DMS79 (cell line): Measurements from ENCODE around the gene FEZ2.
A peak's percentile ranks its signal among the peaks of the same experiment; 100 is the strongest.

Experiments used
- DNase-seq: peaks from one replicate; lab custom pipeline; 2025; lab: John Stamatoyannopoulos, UW

FEZ2 gene

GRCh38 chr2:36530178-36530982, 67.6 kb downstream of the FEZ2 start:
- DNase-seq = no peak

GRCh38 chr2:36528766-36529392, 69.1 kb downstream of the FEZ2 start:
- no peak for DNase-seq

GRCh38 chr2:36528274-36528673, 69.7 kb downstream of the FEZ2 start:
- no peak for DNase-seq

DNA sequence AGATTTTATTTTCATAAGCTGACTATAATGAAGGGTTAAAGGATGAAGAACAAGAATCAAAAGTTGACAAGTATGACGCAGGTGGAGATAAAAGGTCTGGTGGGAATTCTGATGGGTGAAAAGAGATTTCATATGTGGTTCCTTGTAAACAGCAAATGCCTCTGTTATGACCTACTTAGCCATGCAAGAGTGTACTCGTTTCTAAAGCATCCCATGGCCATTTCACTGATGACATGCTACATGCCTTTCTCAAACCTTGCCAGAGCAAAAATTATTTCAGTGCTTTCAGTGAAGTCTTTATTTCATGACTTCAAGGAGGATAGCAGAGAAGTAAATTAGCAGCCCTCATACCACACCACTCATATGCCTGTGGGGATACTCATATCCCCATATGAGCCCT, 71.7 kb downstream of the FEZ2 start:
- DNase-seq = no peak

DNA sequence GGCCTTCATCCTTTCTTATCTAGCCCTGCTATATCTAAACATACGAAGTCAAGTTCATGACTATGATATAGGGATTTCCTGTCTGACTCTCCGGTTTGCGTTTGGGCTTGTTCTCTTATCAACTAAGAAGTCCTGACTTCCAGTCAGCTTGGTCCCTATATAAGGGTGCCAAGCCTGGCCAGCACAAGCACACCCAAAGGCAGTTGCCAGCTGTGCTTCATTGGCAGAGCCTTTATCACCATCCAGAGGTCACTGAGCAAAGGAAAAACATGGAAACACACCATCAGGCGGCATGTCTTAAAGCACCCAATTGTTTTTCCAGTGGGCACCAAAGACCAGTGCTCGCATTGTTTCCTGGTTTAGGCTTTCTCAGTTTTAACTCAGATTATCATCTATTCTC, 72.7 kb downstream of the FEZ2 start:
- DNase-seq = no peak

- DNase-seq = no peak
Observed at GRCh38 chr2:36523153-36523552, 74.8 kb downstream of the FEZ2 start.

DNA sequence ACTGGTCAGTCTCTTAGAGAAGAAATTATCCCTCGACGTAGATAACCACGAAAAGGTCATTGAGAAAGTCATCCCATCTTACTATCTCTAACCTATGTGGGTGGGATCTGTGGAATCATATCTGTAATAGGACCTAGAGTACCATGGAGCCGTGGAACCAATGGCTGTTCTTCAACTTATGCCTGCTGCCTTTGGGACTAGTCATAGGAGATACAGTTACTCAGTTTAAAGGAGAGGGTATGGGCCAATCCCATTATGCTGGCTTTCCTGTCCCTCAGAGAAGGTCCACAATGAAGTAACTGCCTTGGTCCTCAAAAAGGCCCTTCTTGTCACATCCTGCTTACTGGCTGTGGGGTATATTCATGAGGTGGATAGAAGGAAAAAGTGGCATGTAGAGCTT, 77.5 kb downstream of the FEZ2 start:
- no peak for DNase-seq

DNA sequence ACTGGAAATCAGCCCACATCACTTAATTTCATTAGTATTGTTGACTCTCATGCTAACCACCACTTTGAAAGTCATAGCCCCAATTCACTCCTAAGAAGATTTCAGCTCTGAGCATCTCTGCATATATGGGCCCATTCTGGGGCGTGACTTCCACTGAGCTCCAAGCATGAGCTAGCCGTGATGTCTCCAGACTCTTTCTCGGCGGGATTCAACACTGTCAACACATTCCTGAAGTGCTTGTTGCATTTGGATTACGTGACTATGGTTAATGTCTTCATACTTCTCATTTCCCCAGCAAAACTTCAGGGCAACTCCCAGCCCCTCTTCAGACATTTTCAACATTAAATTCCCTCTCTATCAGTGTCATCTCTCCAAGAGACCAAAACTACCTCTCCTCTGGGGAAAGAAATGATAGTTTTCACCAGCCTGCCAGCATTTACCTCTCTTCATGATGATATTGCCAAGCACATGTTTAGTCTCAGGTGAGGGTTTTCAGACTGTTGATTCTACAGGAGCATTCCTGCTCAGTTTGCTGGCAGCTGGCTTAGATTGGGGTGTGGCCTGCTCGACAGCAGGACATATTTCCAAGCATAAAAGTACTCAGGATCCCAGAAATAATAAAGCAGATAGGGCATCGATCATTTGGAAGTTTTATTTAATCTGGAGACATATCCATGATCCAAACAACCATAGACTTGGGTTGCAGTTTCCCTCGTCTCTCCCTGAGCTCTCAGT, 81.7 kb downstream of the FEZ2 start:
- DNase-seq = no peak

DNA sequence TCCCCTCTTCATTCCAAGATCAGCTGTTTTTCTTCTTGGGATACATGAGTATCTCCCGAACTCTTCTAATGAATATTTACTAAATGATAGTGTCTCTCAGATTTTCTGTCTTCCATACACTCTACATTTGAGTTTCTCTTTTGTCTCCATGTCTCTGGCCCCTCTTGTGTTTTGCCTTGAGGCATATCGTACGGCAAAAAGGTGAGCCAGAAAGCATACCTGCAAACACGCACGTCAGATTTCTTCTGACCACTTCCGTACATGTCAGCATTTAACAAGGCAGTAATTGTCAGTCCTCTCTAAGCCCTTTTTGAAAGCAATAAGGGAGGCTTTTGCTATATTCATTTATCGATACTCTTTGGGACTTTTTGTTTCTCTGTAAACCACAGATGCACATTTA, 82.4 kb downstream of the FEZ2 start:
- DNase-seq = no peak

GRCh38 chr2:36513661-36514060, 84.3 kb downstream of the FEZ2 start:
- DNase-seq = no peak

- no peak for DNase-seq
Observed at GRCh38 chr2:36512705-36513104, 85.3 kb downstream of the FEZ2 start.

DNA sequence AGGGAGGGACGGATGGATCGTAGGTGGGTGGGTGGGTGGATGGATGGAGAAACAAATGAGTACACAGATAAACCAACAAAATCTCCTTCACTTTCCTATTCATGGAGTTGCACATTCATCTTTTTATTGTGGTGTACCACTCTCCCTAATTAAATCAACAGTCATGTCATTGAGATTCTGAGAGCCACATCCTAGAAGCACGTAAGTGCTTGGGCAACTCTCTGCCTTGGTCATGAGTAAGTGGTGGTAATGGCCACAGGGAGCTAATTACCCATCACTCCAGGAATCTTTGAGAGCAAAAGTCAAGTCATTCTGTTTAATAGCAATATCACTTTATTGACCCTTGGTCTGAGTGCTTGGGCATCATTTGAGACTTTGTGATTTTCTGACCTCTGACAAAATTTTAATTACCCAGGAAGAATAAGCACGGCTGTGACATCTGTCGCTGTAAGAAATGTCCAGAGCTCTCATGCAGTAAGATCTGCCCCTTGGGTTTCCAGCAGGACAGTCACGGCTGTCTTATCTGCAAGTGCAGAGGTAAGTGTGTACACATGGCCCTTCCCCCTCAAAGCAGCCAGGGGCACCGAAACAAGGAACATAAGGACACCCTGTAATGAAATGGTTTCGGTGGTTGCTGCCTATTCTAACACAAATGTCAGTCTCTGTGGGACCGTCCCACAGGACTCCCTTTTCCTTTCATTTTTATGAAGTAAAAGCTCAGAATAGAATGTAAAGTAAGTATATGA, 85.9 kb downstream of the FEZ2 start:
- peak; percentile 47 for DNase-seq

DNA sequence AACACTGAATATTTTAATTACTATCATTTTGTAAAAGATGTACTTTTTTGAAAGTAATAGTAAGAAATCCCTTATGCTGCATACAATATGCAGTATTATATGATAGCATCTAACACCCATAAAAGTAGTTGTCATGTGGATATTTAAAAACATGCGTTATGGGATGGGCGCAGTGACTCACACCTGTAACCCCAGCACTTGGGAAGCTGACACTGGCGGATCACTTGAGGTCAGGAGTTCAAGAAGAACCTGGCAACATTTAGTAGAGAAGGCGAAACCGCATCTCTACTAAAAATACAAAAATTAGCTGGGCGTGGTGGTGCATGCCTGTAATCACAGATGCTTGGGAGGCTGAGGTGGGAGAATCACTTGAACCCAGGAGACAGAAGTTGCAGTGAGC, 88.9 kb downstream of the FEZ2 start:
- no peak for DNase-seq

DNA sequence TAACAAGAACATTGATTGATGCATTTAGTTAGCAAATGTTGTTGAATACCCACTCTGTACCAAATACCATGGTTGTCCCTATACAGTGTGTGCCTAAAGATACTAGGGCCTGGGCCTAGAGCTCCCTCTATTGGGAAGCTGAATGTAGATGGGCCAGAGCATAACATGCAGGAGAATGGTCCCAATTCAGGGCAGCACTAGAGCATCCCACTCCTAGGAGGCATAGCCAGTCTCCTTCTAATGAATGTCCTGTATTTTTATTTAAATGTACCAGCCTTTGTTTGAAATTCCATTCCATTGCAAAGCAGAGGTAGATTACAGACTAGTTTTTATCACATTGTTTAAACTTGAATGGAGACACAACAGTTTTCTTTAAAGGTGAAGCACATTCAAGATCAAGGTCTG, 90.6 kb downstream of the FEZ2 start:
- no peak for DNase-seq
